ENCODE data around the gene BNC1. TPM values are rescaled to one million over a fixed set of nuclear protein-coding genes. Genes with fewer than 3 reads are reported as not detected.
A peak's percentile ranks its signal among the peaks of the same experiment; 100 is the strongest.

BNC1 gene
- total RNA-seq, 1 experiment from 2014 or later: not detected

DNA sequence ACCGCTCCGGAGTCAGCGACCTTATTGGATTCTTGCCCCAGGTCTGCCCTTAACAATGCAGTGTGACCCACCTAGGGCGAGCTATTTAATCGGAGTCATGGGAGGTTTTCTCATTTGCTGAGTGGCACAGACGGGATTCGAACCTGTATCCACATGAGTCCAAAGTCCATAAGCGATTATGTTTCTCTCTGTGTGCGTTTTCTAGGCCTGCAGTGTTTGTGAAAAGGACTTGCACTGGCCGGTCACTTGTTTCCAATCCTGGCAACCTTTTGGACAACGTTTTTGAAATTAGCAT lies 76.2 kb downstream of the BNC1 start:
- ChIA-PET POLR2A (no interaction called here), CTCF (no interaction called here)
- Mint-ChIP-seq H3K36me3 (ENCODE audit: insufficient read depth, unreplicated experiment) (no peaks in the 10 kb centered on the region), H3K27ac (ENCODE audit: unreplicated experiment) (no peak overlapping the region), H3K4me3 (ENCODE audit: unreplicated experiment) (no peak overlapping the region), H3K27me3 (ENCODE audit: insufficient read depth, unreplicated experiment) (peaks cover 3% of the 10 kb centered on the region), H3K9me3 (ENCODE audit: unreplicated experiment) (no peaks in the 10 kb centered on the region), H3K4me1 (ENCODE audit: low read depth, unreplicated experiment) (peaks cover 5% of the 10 kb centered on the region)
- no peaks in the 10 kb centered on the region for H3K9me3 ChIP-seq
- no peak for DNase-seq
- TSS peak; percentile 41 for BruUV-seq (replicated peaks)
- H3K36me3 ChIP-seq (ENCODE audit: control insufficient read depth, insufficient read depth, low read length): no peaks in the 10 kb centered on the region
- TF ChIP-seq, protein P1, sequence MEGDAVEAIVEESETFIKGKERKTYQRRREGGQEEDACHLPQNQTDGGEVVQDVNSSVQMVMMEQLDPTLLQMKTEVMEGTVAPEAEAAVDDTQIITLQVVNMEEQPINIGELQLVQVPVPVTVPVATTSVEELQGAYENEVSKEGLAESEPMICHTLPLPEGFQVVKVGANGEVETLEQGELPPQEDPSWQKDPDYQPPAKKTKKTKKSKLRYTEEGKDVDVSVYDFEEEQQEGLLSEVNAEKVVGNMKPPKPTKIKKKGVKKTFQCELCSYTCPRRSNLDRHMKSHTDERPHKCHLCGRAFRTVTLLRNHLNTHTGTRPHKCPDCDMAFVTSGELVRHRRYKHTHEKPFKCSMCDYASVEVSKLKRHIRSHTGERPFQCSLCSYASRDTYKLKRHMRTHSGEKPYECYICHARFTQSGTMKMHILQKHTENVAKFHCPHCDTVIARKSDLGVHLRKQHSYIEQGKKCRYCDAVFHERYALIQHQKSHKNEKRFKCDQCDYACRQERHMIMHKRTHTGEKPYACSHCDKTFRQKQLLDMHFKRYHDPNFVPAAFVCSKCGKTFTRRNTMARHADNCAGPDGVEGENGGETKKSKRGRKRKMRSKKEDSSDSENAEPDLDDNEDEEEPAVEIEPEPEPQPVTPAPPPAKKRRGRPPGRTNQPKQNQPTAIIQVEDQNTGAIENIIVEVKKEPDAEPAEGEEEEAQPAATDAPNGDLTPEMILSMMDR (IDR thresholded peaks at IDR 0.05; ENCODE audit: insufficient read depth in 1 of 2, low read depth in 1 of 2, low read length in 1 of 2, severe bottlenecking in 1 of 2, unreplicated experiment in 1 of 2): no peak
- H3K4me1 ChIP-seq: 0 out of 2 replicates have a peak, but pooled peaks cover 6% of the 10 kb centered on the region
- intact Hi-C loops (cut with micrococcal nuclease; ENCODE audit: unreplicated experiment): no loop called here
- peak overlapping the region; percentile 70 for H3K4me3 ChIP-seq (ENCODE audit: low read depth, low read length)
- H3K27me3 ChIP-seq (replicated peaks; ENCODE audit: control insufficient read depth, insufficient read depth, low read length): no peaks in the 10 kb centered on the region; the same call in 1 of the 2 replicates

DNA sequence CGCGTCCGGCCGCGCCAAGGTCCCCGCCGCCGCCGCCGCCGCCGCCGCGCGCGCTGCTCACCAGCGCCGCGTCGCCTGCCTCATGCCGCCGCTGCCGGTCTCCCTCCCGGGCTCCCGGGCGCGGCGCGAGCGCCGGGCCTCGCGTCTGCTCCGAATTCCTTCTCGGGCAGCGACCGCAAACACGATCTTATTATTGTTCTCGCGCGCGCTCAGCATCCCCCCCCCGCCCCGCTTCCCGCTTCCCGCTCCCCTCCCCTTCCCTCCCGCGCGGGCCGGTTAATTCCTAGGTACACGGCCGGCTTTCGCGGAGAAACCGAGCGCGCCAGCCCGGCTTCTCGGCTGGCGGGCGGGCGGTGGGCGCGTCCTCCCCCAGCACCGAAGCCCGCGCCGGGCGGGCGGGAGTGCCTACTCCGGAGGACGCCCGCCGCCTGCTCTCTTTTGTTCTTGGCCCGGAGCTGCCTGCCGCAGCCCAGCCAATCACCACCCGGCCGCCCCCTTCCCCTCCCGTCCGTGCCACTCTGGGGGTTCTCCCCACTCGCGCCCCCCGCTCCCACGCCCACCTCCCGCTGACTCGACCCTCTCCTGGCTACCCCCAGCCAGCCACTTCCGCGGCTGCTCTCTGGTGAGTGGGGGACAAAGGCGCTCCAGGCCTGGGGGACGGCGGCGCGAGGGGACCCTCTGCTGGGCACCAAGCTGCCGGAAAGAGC lies 76.7 kb downstream of the BNC1 start, which contains the start of gene HDGFL3:
TSS of gene HDGFL3 (minus strand) at position 164 of the 707 bp plus-strand sequence. CDS start 409 bp downstream, outside the sequence.
- intact Hi-C loops (cut with micrococcal nuclease; ENCODE audit: unreplicated experiment): no loop called here
- Histone ChIP-seq H3K9me3 (no peaks in the 10 kb centered on the region), H3K4me3 (ENCODE audit: low read depth, low read length) (peak within 1 kb of the TSS; percentile 70), H3K4me1 (0 out of 2 replicates have a peak, but pooled peaks cover 6% of the 10 kb centered on the region), H3K36me3 (ENCODE audit: control insufficient read depth, insufficient read depth, low read length) (no peaks in the 10 kb centered on the region), H3K27me3 (replicated peaks; ENCODE audit: control insufficient read depth, insufficient read depth, low read length) (no peaks in the 10 kb centered on the region; the same call in 1 of the 2 replicates)
- H3K27me3 Mint-ChIP-seq (ENCODE audit: insufficient read depth, unreplicated experiment): peaks cover 3% of the 10 kb centered on the region
- TF ChIP-seq, protein P1 (IDR thresholded peaks at IDR 0.05; ENCODE audit: insufficient read depth in 1 of 2, low read depth in 1 of 2, low read length in 1 of 2, severe bottlenecking in 1 of 2, unreplicated experiment in 1 of 2): peak in 1 of 2 experiments; percentile 9
- ChIA-PET CTCF (no interaction called here), POLR2A (no interaction called here)
- H3K36me3 Mint-ChIP-seq (ENCODE audit: insufficient read depth, unreplicated experiment): no peaks in the 10 kb centered on the region
- peak; percentile 41 to 53 for DNase-seq
- H3K9me3 Mint-ChIP-seq (ENCODE audit: unreplicated experiment): no peaks in the 10 kb centered on the region
- peak within 1 kb of the TSS; percentile 92 for H3K4me3 Mint-ChIP-seq (ENCODE audit: unreplicated experiment)
- H3K27ac Mint-ChIP-seq (ENCODE audit: unreplicated experiment): peak within 1 kb of the TSS; percentile 87
- BruUV-seq (replicated peaks): no TSS peak
- peaks cover 5% of the 10 kb centered on the region for H3K4me1 Mint-ChIP-seq (ENCODE audit: low read depth, unreplicated experiment)

DNA sequence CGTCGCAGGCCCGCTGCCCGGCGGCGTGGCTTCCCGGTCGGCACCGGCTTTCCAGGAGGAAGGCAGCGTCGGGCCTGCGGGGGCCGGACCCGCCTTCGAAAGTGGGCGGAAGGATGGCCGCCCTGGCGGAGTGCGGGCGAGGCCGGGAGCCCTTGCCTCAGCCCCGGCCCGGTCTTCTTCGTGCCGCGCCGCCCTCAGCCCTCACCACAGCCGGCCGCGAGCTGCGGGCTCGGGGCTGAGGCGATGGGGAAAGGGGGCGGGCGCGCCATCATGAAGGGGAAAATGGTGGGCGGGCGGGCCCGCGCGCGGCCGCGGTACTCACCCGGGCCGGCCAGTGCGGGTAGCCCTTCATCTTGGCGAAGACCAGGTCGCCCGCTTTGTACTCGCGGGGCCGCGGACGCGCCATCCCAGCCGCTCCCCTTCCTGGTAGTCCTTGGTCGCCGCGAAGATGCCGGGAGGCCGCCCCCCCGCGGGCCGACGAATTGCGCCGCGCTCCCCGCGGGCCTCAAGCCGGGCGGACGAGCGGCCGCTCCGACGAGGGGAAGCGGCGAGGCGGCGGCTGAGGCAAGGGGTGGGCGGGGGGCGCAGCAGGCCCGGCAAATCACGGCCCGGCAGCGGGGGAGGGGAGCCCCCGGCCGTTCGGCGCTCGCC lies 77.3 kb downstream of the BNC1 start:
- Mint-ChIP-seq H3K36me3 (ENCODE audit: insufficient read depth, unreplicated experiment) (no peaks in the 10 kb centered on the region), H3K27ac (ENCODE audit: unreplicated experiment) (peak overlapping the region; percentile 87), H3K4me3 (ENCODE audit: unreplicated experiment) (peak overlapping the region; percentile 92), H3K4me1 (ENCODE audit: low read depth, unreplicated experiment) (peaks cover 5% of the 10 kb centered on the region), H3K27me3 (ENCODE audit: insufficient read depth, unreplicated experiment) (peaks cover 3% of the 10 kb centered on the region), H3K9me3 (ENCODE audit: unreplicated experiment) (no peaks in the 10 kb centered on the region)
- DNase-seq: peak; percentile 44 to 55
- intact Hi-C loops (cut with micrococcal nuclease; ENCODE audit: unreplicated experiment): no loop called here
- no peaks in the 10 kb centered on the region for H3K9me3 ChIP-seq
- H3K36me3 ChIP-seq (ENCODE audit: control insufficient read depth, insufficient read depth, low read length): no peaks in the 10 kb centered on the region
- H3K27me3 ChIP-seq (replicated peaks; ENCODE audit: control insufficient read depth, insufficient read depth, low read length): no peaks in the 10 kb centered on the region; the same call in 1 of the 2 replicates
- no TSS peak for BruUV-seq (replicated peaks)
- H3K4me3 ChIP-seq (ENCODE audit: low read depth, low read length): peak overlapping the region; percentile 70
- TF ChIP-seq, protein P1 (IDR thresholded peaks at IDR 0.05; ENCODE audit: insufficient read depth in 1 of 2, low read depth in 1 of 2, low read length in 1 of 2, severe bottlenecking in 1 of 2, unreplicated experiment in 1 of 2): no peak
- CTCF ChIA-PET: no interaction called here
- POLR2A ChIA-PET: interaction anchor here (1.3 kb wide), 1 partner anchor 140 kb away, joined by 3 read pairs; the partner anchor contains the start of gene BTBD1
- H3K4me1 ChIP-seq: 0 out of 2 replicates have a peak, but pooled peaks cover 6% of the 10 kb centered on the region
